MM.1S (cell line): ENCODE results near the gene PRKD1.

ENCODE experiments used
- DNase-seq: peaks from one replicate; pipeline ENCODE4 v3.0.0-alpha.2; 2015
- H2AFZ ChIP-seq: fragments of 300-600 bp; sonication (generic); 2 replicates; pipeline ENCODE4 v1.6.0; 2016; ENCODE audit warnings: antibody characterized with exemption, low read length
- H3F3A ChIP-seq: fragments of 300-600 bp; sonication (generic); 2 replicates; pipeline ENCODE4 v1.6.1; 2016; ENCODE audit warnings: mild to moderate bottlenecking, antibody characterized with exemption, low read length, moderate library complexity, mixed read lengths; ENCODE audit not compliant: insufficient read depth
- H3K27ac ChIP-seq: fragments of 300-600 bp; sonication (generic); 2 replicates; pipeline ENCODE4 v1.5.1; 2016; ENCODE audit warnings: mild to moderate bottlenecking, low read length
- H3K27me3 ChIP-seq: fragments of 300-600 bp; sonication (generic); replicated peaks from 2 replicates; pipeline ENCODE4 v1.6.0; 2016; ENCODE audit warnings: low read length; ENCODE audit not compliant: insufficient read depth
- H3K36me3 ChIP-seq: fragments of 300-600 bp; sonication (generic); replicated peaks from 2 replicates; pipeline ENCODE4 v1.6.1; 2016; ENCODE audit warnings: mild to moderate bottlenecking, low read length, mixed read lengths; ENCODE audit not compliant: insufficient read depth
- H3K4me1 ChIP-seq: fragments of 300-600 bp; sonication (generic); 2 replicates; pipeline ENCODE4 v1.6.1; 2016; ENCODE audit warnings: low read length, mixed read lengths
- H3K4me2 ChIP-seq: fragments of 300-600 bp; sonication (generic); 2 replicates; pipeline ENCODE4 v1.6.0; 2016; ENCODE audit warnings: low read depth, low read length
- H3K4me3 ChIP-seq: fragments of 300-600 bp; sonication (generic); 2 replicates; pipeline ENCODE4 v1.5.1; 2016; ENCODE audit warnings: low read length, mixed read lengths
- H3K79me2 ChIP-seq: fragments of 300-600 bp; sonication (generic); 2 replicates; pipeline ENCODE4 v1.6.1; 2016; ENCODE audit warnings: mixed run types, low read length, mixed read lengths
- H3K9ac ChIP-seq: fragments of 300-600 bp; sonication (generic); 2 replicates; pipeline ENCODE4 v1.6.1; 2016; ENCODE audit warnings: low read length, mixed read lengths
- H3K9me2 ChIP-seq: fragments of 300-600 bp; sonication (generic); replicated peaks from 2 replicates; pipeline ENCODE4 v1.6.1; 2016; ENCODE audit warnings: mild to moderate bottlenecking, low read length, mixed read lengths; ENCODE audit not compliant: insufficient read depth
- H3K9me3 ChIP-seq: fragments of 300-600 bp; sonication (generic); replicated peaks from 2 replicates; pipeline ENCODE4 v1.6.1; 2016; ENCODE audit warnings: mild to moderate bottlenecking, low read length, mixed read lengths; ENCODE audit not compliant: insufficient read depth
- H4K20me1 ChIP-seq: fragments of 300-600 bp; sonication (generic); 2 replicates; pipeline ENCODE4 v1.6.1; 2016; ENCODE audit warnings: mild to moderate bottlenecking, low read length, moderate library complexity, mixed read lengths; ENCODE audit not compliant: insufficient read depth
- CTCF ChIP-seq: fragments of 300-600 bp; sonication (generic); IDR thresholded peaks from 2 replicates; pipeline ENCODE4 v1.5.1; 2016; ENCODE audit warnings: antibody characterized with exemption, low read length, mixed read lengths
- EZH2 ChIP-seq: fragments of 300-600 bp; sonication (generic); optimal IDR thresholded peaks from 2 replicates; pipeline ENCODE3; 2017; ENCODE audit warnings: low read depth, mild to moderate bottlenecking, antibody characterized with exemption, low read length, mixed read lengths
- EZH2phosphoT487 ChIP-seq: fragments of 300-600 bp; sonication (generic); IDR thresholded peaks from 2 replicates; pipeline ENCODE4 v1.6.1; 2018; ENCODE audit warnings: antibody characterized with exemption, low read length

The PRKD1 gene

GRCh38 chr14:29584992-29585391 lies 342.7 kb downstream of the PRKD1 start:
- no peak for DNase-seq
- no peaks in the 10 kb centered on the region for H3K27me3 ChIP-seq
- no peaks in the 10 kb centered on the region for H3K36me3 ChIP-seq
- H3K9ac ChIP-seq = no peak overlapping the region
- no peak overlapping the region for H3K4me2 ChIP-seq
- no peak overlapping the region for H3K4me3 ChIP-seq
- no peaks in the 10 kb centered on the region for H3K9me3 ChIP-seq
- H3K27ac ChIP-seq = no peak overlapping the region
- no peaks in the 10 kb centered on the region for H3K79me2 ChIP-seq
- TF ChIP-seq CTCF (no peak), EZH2 (no peak), EZH2phosphoT487 (no peak)
- H3K9me2 ChIP-seq = no peaks in the 10 kb centered on the region
- no peak overlapping the region for H2AFZ ChIP-seq
- no peaks in the 10 kb centered on the region for H3F3A ChIP-seq
- H3K4me1 ChIP-seq = no peaks in the 10 kb centered on the region
- no peaks in the 10 kb centered on the region for H4K20me1 ChIP-seq

GRCh38 chr14:29580763-29581162 lies 346.9 kb downstream of the PRKD1 start:
- no peaks in the 10 kb centered on the region for H3K79me2 ChIP-seq
- H3K27ac ChIP-seq = no peak overlapping the region
- no peaks in the 10 kb centered on the region for H4K20me1 ChIP-seq
- no peaks in the 10 kb centered on the region for H3K9me3 ChIP-seq
- H2AFZ ChIP-seq = no peak overlapping the region
- no peaks in the 10 kb centered on the region for H3K36me3 ChIP-seq
- H3K4me3 ChIP-seq = no peak overlapping the region
- H3K9ac ChIP-seq = no peak overlapping the region
- H3K27me3 ChIP-seq = no peaks in the 10 kb centered on the region
- no peaks in the 10 kb centered on the region for H3K4me1 ChIP-seq
- no peaks in the 10 kb centered on the region for H3K9me2 ChIP-seq
- TF ChIP-seq EZH2phosphoT487 = no peak
- TF ChIP-seq CTCF = no peak
- no peak for DNase-seq
- no peak overlapping the region for H3K4me2 ChIP-seq
- no peaks in the 10 kb centered on the region for H3F3A ChIP-seq

- no peak for DNase-seq
- Histone ChIP-seq H3K4me1 (no peaks in the 10 kb centered on the region), H3K27me3 (no peaks in the 10 kb centered on the region), H3K4me3 (no peak overlapping the region), H3K9ac (no peak overlapping the region), H3K9me3 (no peaks in the 10 kb centered on the region), H3F3A (no peaks in the 10 kb centered on the region), H3K9me2 (no peaks in the 10 kb centered on the region), H2AFZ (no peak overlapping the region), H3K79me2 (no peaks in the 10 kb centered on the region), H3K36me3 (no peaks in the 10 kb centered on the region), H4K20me1 (no peaks in the 10 kb centered on the region), H3K4me2 (no peak overlapping the region), H3K27ac (no peak overlapping the region)
- TF ChIP-seq EZH2 (no peak), EZH2phosphoT487 (no peak), CTCF (no peak)
Observed at GRCh38 chr14:29579838-29580237, 347.8 kb downstream of the PRKD1 start.

- TF ChIP-seq EZH2phosphoT487 (no peak), CTCF (no peak), EZH2 (no peak)
- Histone ChIP-seq H3K4me2 (no peak overlapping the region), H3K9ac (no peak overlapping the region), H3K36me3 (no peaks in the 10 kb centered on the region), H3K9me3 (no peaks in the 10 kb centered on the region), H3K27ac (no peak overlapping the region), H3K4me3 (no peak overlapping the region), H3K27me3 (no peaks in the 10 kb centered on the region), H3K9me2 (no peaks in the 10 kb centered on the region), H3K79me2 (no peaks in the 10 kb centered on the region), H3K4me1 (no peaks in the 10 kb centered on the region), H2AFZ (no peak overlapping the region), H3F3A (no peaks in the 10 kb centered on the region), H4K20me1 (no peaks in the 10 kb centered on the region)
- no peak for DNase-seq
Observed at GRCh38 chr14:29576927-29577326, 350.7 kb downstream of the PRKD1 start.
